GM12874 (cell line): ENCODE measurements around the gene SLC25A23.

Experiments used
- TF ChIP-seq, protein P1 (sequence below): IDR thresholded peaks from 2 replicates; pipeline ENCODE4 v1.5.1; 2011; ENCODE audit warnings: low read depth, mild to moderate bottlenecking, control low read depth, low read length, moderate library complexity; ENCODE audit not compliant: insufficient read depth

The SLC25A23 gene

DNA sequence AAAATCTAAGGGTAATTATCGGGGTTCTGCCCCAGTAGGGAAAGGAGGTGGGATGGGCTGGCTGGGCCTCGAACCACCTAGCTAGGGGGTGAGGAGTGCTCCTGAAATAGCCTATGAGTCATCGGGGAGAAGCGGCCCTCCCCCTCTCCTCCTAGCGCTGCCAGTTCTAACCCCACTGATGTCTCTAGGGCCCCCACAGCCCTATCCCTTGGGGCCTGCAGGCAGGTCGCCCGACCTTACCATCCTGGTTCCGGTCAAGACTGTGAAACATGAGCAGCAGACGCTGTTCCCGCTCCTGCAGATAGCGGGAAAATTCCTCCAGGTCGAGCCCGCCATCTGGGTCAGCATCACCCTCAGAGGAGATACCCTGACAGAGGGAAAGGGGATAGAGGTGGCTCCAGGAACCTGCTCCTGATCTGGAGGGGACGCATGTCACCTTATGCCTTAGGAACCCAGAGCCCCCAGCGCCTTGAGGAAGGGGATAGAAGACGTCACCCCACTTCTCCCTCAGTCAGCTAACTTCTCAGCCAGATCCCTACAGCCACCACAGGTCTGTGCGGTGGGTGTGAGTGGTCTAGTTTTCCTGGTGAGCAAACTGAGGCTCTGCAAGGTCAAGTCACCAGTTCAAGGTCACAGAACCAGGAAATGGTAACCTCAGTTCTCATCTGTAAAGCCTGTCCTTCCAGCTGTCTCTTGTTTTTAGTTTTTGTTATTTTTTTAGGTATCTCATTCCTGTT lies 1.5 kb downstream of the SLC25A23 start:
- TF ChIP-seq, protein P1, sequence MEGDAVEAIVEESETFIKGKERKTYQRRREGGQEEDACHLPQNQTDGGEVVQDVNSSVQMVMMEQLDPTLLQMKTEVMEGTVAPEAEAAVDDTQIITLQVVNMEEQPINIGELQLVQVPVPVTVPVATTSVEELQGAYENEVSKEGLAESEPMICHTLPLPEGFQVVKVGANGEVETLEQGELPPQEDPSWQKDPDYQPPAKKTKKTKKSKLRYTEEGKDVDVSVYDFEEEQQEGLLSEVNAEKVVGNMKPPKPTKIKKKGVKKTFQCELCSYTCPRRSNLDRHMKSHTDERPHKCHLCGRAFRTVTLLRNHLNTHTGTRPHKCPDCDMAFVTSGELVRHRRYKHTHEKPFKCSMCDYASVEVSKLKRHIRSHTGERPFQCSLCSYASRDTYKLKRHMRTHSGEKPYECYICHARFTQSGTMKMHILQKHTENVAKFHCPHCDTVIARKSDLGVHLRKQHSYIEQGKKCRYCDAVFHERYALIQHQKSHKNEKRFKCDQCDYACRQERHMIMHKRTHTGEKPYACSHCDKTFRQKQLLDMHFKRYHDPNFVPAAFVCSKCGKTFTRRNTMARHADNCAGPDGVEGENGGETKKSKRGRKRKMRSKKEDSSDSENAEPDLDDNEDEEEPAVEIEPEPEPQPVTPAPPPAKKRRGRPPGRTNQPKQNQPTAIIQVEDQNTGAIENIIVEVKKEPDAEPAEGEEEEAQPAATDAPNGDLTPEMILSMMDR: no peak

DNA sequence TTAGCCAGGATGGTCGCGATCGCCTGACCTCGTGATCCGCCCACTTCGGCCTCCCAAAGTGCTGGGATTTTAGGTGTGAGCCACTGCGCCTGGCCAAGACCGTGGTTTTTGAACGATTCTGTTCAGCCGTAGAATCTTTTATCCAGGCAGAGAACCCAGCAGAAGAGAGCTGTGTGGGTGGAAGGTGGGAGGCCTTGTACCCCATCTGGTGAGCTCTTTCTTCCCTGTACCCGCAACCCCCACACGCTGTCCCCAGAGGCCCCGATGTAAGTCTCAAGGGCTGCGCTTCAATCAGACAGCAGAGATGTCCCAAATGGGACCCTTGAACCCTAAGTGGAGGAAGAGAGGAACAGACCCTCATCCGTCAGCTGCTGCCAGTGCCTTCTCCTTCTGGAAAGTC lies 3.7 kb downstream of the SLC25A23 start:
- TF ChIP-seq, protein P1: no peak

GRCh38 chr19:6453951-6454565 lies 5.5 kb downstream of the SLC25A23 start:
- TF ChIP-seq, protein P1: no peak

- TF ChIP-seq, protein P1: no peak
Observed at GRCh38 chr19:6452899-6453298, 6.7 kb downstream of the SLC25A23 start.

DNA sequence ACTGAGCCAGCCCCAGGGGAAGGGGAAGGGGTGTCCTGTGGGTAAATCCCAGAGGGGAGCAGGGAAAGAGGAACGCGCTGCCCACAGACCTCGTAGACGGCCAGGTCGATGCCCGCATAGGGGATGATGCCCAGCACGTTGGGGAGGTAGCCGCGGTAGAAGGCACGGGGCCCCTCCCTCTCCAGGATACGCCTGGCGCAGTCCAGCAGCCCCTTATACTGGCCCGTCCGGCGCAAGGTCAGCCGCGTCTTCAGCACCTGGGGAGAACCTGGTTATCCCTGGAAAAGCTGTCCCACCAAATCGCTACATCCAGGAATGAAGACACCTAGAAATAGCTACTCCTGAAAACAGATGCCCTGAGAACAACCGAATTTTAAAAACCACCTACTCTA lies 7.4 kb downstream of the SLC25A23 start:
- TF ChIP-seq, protein P1: no peak

- TF ChIP-seq, protein P1: no peak
Observed at GRCh38 chr19:6451583-6452222, 7.9 kb downstream of the SLC25A23 start.

DNA sequence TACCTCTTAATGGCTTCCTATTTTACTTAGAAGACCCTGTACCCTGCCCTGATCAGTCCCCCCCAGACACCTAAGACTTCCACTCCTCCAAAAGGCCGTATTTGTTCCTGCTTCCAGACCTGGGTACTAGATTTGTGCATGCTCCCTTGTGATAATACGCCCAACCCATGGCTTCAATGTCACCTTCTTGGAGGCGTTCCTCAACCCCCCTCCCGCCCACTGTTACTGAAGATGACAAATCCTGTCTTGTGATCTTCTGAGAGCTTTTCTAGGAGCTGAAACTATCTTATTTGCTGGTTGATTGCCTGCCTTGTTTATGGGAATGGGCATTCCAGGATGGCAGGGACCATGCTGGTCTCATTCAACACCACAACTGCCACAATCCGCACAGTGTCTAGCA lies 9.4 kb downstream of the SLC25A23 start:
- TF ChIP-seq, protein P1: no peak
